K562 (cell line): ENCODE data around the gene ZKSCAN3. TPM values are rescaled to one million over a fixed set of nuclear protein-coding genes. Genes with fewer than 3 reads are reported as not detected.

Experiments used
- CBFA2T2 ChIP-seq: fragments of 450-650 bp; conservative IDR thresholded peaks from 2 replicates; pipeline ENCODE4 v1.6.1; 2017; ENCODE audit warnings: mild to moderate bottlenecking
- CBFA2T3 ChIP-seq: fragments of 450-650 bp; IDR thresholded peaks from 2 replicates; pipeline ENCODE4 v1.6.1; 2017
- CBX2 ChIP-seq: fragments of 200-600 bp; sonication (generic); IDR thresholded peaks from one replicate; pipeline ENCODE4 v1.6.1; 2012; ENCODE audit warnings: mild to moderate bottlenecking, low read length, inconsistent platforms; ENCODE audit not compliant: insufficient read depth, poor library complexity, severe bottlenecking
- CHD1 ChIP-seq: fragments of 200-600 bp; sonication (generic); IDR thresholded peaks from one replicate; pipeline ENCODE4 v1.6.1; 2012; ENCODE audit warnings: mild to moderate bottlenecking, moderate library complexity, low read length, inconsistent platforms
- CREBBP ChIP-seq: IDR thresholded peaks from one replicate; pipeline ENCODE4 v1.6.1; 2012; ENCODE audit warnings: low read depth, mild to moderate bottlenecking, control low read depth, inconsistent platforms, low read length
- HEY1 ChIP-seq: fragments of 250-450 bp; sonication (Bioruptor Pico); IDR thresholded peaks from 2 replicates; pipeline ENCODE4 v1.5.0; 2020; ENCODE audit warnings: mild to moderate bottlenecking, moderate library complexity, borderline replicate concordance
- KLF1 ChIP-seq: fragments of 450-650 bp; IDR thresholded peaks from 2 replicates; pipeline ENCODE4 v1.6.1; 2016; ENCODE audit warnings: missing genetic modification characterization, missing compliant biosample characterization
- LARP7 ChIP-seq: fragments of 450-650 bp; IDR thresholded peaks from 2 replicates; pipeline ENCODE4 v1.6.1; 2016
- OTX1 ChIP-seq: fragments of 450-650 bp; formaldehyde crosslinking; IDR thresholded peaks from 2 replicates; pipeline ENCODE4 v1.4.0; 2022; ENCODE audit warnings: mild to moderate bottlenecking
- PTBP1 ChIP-seq: fragments of 200-400 bp; formaldehyde crosslinking; IDR thresholded peaks from 2 replicates; pipeline ENCODE4 v1.6.1; 2017; ENCODE audit warnings: low read depth, low read length
- RAD21 ChIP-seq, 2 experiments: fragments of 250-450 bp in 1 of 2; fragments of 450-650 bp in 1 of 2; sonication (Bioruptor Pico) in 1 of 2; formaldehyde crosslinking in 1 of 2; IDR thresholded peaks in 1 of 2; conservative IDR thresholded peaks in 1 of 2; 2 replicates each; pipeline versions ENCODE4 v1.4.0 to v1.8.0; 2020 to 2022; ENCODE audit warnings: mild to moderate bottlenecking in 2 of 2, moderate library complexity in 1 of 2
- RBM14 ChIP-seq: fragments of 200-400 bp; formaldehyde crosslinking; IDR thresholded peaks from 2 replicates; pipeline ENCODE4 v1.6.1; 2018; ENCODE audit warnings: low read depth, mild to moderate bottlenecking, low read length, moderate library complexity, borderline replicate concordance; ENCODE audit not compliant: insufficient read depth
- SAFB ChIP-seq: fragments of 200-400 bp; formaldehyde crosslinking; IDR thresholded peaks from 2 replicates; pipeline ENCODE4 v1.6.1; 2017; ENCODE audit warnings: low read depth, low read length, borderline replicate concordance
- SLC30A9 ChIP-seq: fragments of 250-450 bp; sonication (Bioruptor Pico); IDR thresholded peaks from 2 replicates; pipeline ENCODE4 v1.8.0; 2022; ENCODE audit warnings: mild to moderate bottlenecking, moderate library complexity
- SMARCC2 ChIP-seq: fragments of 450-650 bp; IDR thresholded peaks from 2 replicates; pipeline ENCODE4 v1.6.1; 2017; ENCODE audit warnings: antibody characterized with exemption, moderate library complexity, mild to moderate bottlenecking, low read depth
- SREBF1 ChIP-seq: fragments of 150-350 bp; IDR thresholded peaks from 2 replicates; pipeline ENCODE4 v1.6.1; 2014; ENCODE audit warnings: antibody characterized with exemption, low read depth, low read length, borderline replicate concordance
- ZNF507 ChIP-seq: conservative IDR thresholded peaks from 2 replicates; pipeline ENCODE4 v1.6.1; 2017; ENCODE audit warnings: missing genetic modification characterization, missing compliant biosample characterization
- ZNF696 ChIP-seq: fragments of 250-450 bp; sonication (Bioruptor Pico); conservative IDR thresholded peaks from 2 replicates; pipeline ENCODE4 v1.4.0; 2020; ENCODE audit warnings: mild to moderate bottlenecking, moderate library complexity
- ZNF75A ChIP-seq: fragments of 450-650 bp; formaldehyde crosslinking; IDR thresholded peaks from 2 replicates; pipeline ENCODE4 v1.4.0; 2020; ENCODE audit warnings: mild to moderate bottlenecking
- polyA plus RNA-seq, 8 experiments: library from polyadenylated mRNA; depleted of rRNA in 4 of 8; stranded (reverse) in 5 of 8; unstranded in 3 of 8; fragments of >200 nt; fragmentation: Nextera tagmentation in 2 of 8; fragmentation: Illumina TruSeq in 1 of 8; extraction: Ambion mirVana in 2 of 8; extraction: Trizol in 1 of 8; gene quantifications; 2 replicates each; pipeline versions ENCODE4 v1.2.1 to v1.2.3, GENCODE V29; 2011 to 2014; ENCODE audit warnings: inconsistent platforms in 1 of 8, missing spikeins in 1 of 8
- total RNA-seq, 7 experiments: library from RNA; depleted of rRNA in 6 of 7; stranded (reverse); fragments of >200 nt in 6 of 7; fragmentation: Illumina TruSeq in 2 of 7; extraction: Trizol in 2 of 7; gene quantifications; 2 replicates each; pipeline versions ENCODE4 v1.2.1 to v1.2.3, GENCODE V29; 2011 to 2021; ENCODE audit warnings: low replicate concordance in 1 of 7
- TF ChIP-seq, protein P1 (sequence below): IDR thresholded peaks from 2 replicates; pipeline ENCODE4 v1.6.1; 2011; ENCODE audit warnings: borderline replicate concordance, low read depth, mild to moderate bottlenecking, moderate library complexity, low read length; ENCODE audit not compliant: insufficient read depth, poor library complexity, severe bottlenecking
- TF ChIP-seq, protein P2 (sequence below): fragments of 250-450 bp; sonication (Bioruptor Pico); IDR thresholded peaks from 2 replicates; pipeline ENCODE4 v1.4.0; 2020
- TF ChIP-seq, protein P3 (sequence below): fragments of 450-650 bp; IDR thresholded peaks from 2 replicates; pipeline ENCODE4 v1.6.1; 2017; ENCODE audit warnings: mild to moderate bottlenecking, moderate library complexity
- TF ChIP-seq, protein P4 (sequence below): IDR thresholded peaks from 3 replicates; pipeline ENCODE4 v1.6.1; 2011; ENCODE audit warnings: borderline replicate concordance, mild to moderate bottlenecking; ENCODE audit not compliant: insufficient read length, insufficient read depth

Gene ZKSCAN3
- total and polyA plus RNA-seq, 9 of the 15 experiments (the other 6 are each of a cell fraction or from before 2014, with no cell fraction given) = 3.0 to 12.4 (median 10.2) TPM

DNA sequence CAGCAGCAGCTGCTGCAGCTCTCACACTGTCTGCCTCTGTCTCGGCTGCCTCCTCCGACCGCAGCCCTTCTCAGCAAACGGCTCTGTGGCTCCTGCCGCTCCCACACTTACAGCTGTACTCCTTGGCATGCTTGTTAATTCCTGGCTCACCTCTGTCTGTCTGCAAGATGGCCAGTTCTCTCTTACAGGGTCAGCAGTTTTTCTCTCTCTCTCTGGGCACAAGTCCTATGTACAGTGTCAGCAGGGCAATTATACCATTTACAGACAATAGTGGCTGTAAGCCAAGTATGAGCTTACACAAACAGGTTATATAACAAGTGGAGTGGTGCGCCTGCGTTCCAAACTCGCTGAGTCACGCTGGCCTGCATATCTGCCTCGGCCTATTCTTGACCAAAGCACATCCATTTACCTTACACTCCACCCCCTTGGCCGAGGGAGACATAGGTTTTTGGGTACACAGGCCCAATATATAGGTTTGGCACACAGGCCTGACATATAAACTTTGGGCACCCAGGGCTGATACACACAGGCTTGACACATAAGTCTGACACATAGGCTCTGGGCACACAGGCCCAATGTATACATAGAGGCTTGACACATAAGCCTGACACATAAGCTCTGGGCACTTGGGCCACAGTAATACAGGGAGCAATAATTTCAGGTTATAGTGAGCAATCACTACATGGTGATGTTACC lies 4.4 kb downstream of the ZKSCAN3 start (continued):
- TF ChIP-seq, protein P1, sequence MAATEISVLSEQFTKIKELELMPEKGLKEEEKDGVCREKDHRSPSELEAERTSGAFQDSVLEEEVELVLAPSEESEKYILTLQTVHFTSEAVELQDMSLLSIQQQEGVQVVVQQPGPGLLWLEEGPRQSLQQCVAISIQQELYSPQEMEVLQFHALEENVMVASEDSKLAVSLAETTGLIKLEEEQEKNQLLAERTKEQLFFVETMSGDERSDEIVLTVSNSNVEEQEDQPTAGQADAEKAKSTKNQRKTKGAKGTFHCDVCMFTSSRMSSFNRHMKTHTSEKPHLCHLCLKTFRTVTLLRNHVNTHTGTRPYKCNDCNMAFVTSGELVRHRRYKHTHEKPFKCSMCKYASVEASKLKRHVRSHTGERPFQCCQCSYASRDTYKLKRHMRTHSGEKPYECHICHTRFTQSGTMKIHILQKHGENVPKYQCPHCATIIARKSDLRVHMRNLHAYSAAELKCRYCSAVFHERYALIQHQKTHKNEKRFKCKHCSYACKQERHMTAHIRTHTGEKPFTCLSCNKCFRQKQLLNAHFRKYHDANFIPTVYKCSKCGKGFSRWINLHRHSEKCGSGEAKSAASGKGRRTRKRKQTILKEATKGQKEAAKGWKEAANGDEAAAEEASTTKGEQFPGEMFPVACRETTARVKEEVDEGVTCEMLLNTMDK = no peak
- TF ChIP-seq SMARCC2 (0 out of 2 replicates have a peak, but pooled peaks have one; percentile 38), CREBBP (no peak), CHD1 (no peak), ZNF696 (CRISPR knock-in tag) (peak; percentile 77; the same call in 1 of the 2 replicates), SREBF1 (no peak), HEY1 (CRISPR knock-in tag) (peak; percentile 90), CBFA2T2 (0 out of 2 replicates have a peak, but pooled peaks have one; percentile 8), SAFB (no peak), ZNF507 (peak; percentile 64), RAD21 (CRISPR knock-in tag; conservative IDR thresholded peaks at IDR 0.05 in 1 of 2, IDR thresholded peaks at IDR 0.05 in 1 of 2) (peak in 1 of 2 experiments; percentile 24; a peak in 1 of 4 replicates), ZNF75A (CRISPR knock-in tag) (peak; percentile 85), OTX1 (CRISPR knock-in tag) (peak; percentile 98), SLC30A9 (CRISPR knock-in tag) (peak; percentile 87; the same call in 1 of the 2 replicates), KLF1 (tag) (peak; percentile 85), LARP7 (no peak), RBM14 (no peak), CBFA2T3 (peak; percentile 52), CBX2 (no peak), PTBP1 (no peak)
- TF ChIP-seq, protein P2, sequence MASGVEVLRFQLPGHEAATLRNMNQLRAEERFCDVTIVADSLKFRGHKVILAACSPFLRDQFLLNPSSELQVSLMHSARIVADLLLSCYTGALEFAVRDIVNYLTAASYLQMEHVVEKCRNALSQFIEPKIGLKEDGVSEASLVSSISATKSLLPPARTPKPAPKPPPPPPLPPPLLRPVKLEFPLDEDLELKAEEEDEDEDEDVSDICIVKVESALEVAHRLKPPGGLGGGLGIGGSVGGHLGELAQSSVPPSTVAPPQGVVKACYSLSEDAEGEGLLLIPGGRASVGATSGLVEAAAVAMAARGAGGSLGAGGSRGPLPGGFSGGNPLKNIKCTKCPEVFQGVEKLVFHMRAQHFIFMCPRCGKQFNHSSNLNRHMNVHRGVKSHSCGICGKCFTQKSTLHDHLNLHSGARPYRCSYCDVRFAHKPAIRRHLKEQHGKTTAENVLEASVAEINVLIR (CRISPR knock-in tag) = peak; percentile 83
- TF ChIP-seq, protein P3, sequence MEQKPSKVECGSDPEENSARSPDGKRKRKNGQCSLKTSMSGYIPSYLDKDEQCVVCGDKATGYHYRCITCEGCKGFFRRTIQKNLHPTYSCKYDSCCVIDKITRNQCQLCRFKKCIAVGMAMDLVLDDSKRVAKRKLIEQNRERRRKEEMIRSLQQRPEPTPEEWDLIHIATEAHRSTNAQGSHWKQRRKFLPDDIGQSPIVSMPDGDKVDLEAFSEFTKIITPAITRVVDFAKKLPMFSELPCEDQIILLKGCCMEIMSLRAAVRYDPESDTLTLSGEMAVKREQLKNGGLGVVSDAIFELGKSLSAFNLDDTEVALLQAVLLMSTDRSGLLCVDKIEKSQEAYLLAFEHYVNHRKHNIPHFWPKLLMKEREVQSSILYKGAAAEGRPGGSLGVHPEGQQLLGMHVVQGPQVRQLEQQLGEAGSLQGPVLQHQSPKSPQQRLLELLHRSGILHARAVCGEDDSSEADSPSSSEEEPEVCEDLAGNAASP = no peak
- TF ChIP-seq, protein P4, sequence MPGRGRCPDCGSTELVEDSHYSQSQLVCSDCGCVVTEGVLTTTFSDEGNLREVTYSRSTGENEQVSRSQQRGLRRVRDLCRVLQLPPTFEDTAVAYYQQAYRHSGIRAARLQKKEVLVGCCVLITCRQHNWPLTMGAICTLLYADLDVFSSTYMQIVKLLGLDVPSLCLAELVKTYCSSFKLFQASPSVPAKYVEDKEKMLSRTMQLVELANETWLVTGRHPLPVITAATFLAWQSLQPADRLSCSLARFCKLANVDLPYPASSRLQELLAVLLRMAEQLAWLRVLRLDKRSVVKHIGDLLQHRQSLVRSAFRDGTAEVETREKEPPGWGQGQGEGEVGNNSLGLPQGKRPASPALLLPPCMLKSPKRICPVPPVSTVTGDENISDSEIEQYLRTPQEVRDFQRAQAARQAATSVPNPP = no peak
